Motor neuron (in vitro differentiated cells): ENCODE data around the gene CAMK2D. TPM values are rescaled to one million over a fixed set of nuclear protein-coding genes. Genes with fewer than 3 reads are reported as not detected.

Experiments
- ATAC-seq, 8 experiments: fragments of 200-7000 bp; cut with Tn5 transposase; replicated peaks in 6 of 8; 2 replicates each; pipeline ENCODE4 v1.8.0; 2021; ENCODE audit warnings: mild to moderate bottlenecking in 8 of 8, moderate library complexity in 8 of 8
- H3K27ac ChIP-seq, 2 donors: fragments of 250-450 bp; sonication (Bioruptor Pico); 2 replicates each; pipeline ENCODE4 v1.9.0; 2021; ENCODE audit warnings: antibody characterized with exemption in 2 of 2, mild to moderate bottlenecking in 2 of 2, moderate library complexity in 1 of 2
- H3K4me1 ChIP-seq, 2 donors: fragments of 250-450 bp; sonication (Bioruptor Pico); replicated peaks in 1 of 2; 2 replicates each; pipeline ENCODE4 v1.6.1; 2021; ENCODE audit warnings: antibody characterized with exemption in 2 of 2, mild to moderate bottlenecking in 2 of 2, moderate library complexity in 1 of 2
- H3K4me3 ChIP-seq, 5 donors: fragments of 250-450 bp; sonication (Bioruptor Pico); 2 replicates each; pipeline ENCODE4 v1.9.0; 2021; ENCODE audit warnings: antibody characterized with exemption in 5 of 5, mild to moderate bottlenecking in 5 of 5, moderate library complexity in 4 of 5
- WGBS, 10 experiments: fragments of 450-650 bp; shearing (Covaris generic); methylation state at CpG; one replicate each; pipeline ENCODE4 v1.0.0; 2022; 5-methylcytosine and 5-hydroxymethylcytosine counted together
- in situ Hi-C, 9 experiments: fragments of 400-800 bp; cut with MboI; loops; one replicate each; pipeline ENCODE4 v1.15.0; 2021; ENCODE audit warnings: low sequenced_read_pairs in 9 of 9, low pct_unique_long_range_greater_than_20kb in 2 of 9; ENCODE audit not compliant: unreplicated experiment in 9 of 9
- total RNA-seq, 8 experiments: library from RNA; unstranded; fragments of 300-600 nt; gene quantifications; 2 replicates each; pipeline versions ENCODE4 v1.2.3 to v1.2.4, GENCODE V29; 2022

CAMK2D gene
- total RNA-seq, 8 experiments from 2014 or later: 14.5 to 77.2 (median 33.5) TPM

GRCh38 chr4:113637363-113637762 lies 124.2 kb downstream of the CAMK2D start:
- H3K4me3 ChIP-seq: no peak overlapping the region
- WGBS, 10 experiments: 0 to 100% (median 50%) methylated on average over 1 of the region's 1 CpG; no CpG with 5 or more reads in 4 of the 10 experiments
- peaks cover 0 to 16% of the 10 kb centered on the region in 2 donors for H3K4me1 ChIP-seq
- in situ Hi-C loops: no loop called here
- no peak for ATAC-seq
- no peak overlapping the region for H3K27ac ChIP-seq

GRCh38 chr4:113636877-113637276 lies 124.7 kb downstream of the CAMK2D start:
- peaks cover 0 to 16% of the 10 kb centered on the region in 2 donors for H3K4me1 ChIP-seq
- ATAC-seq: peak in 3 of 8 experiments; percentile 22 to 59 (median 29)
- no peak overlapping the region for H3K27ac ChIP-seq

GRCh38 chr4:113636438-113636818 lies 125.1 kb downstream of the CAMK2D start:
- Histone ChIP-seq H3K4me1 (peaks cover 0 to 16% of the 10 kb centered on the region in 2 donors), H3K27ac (no peak overlapping the region), H3K4me3 (no peak overlapping the region)
- WGBS, 10 experiments: 80 to 100% (median 100%) methylated on average over 1 to 3 of the region's 3 CpGs; no CpG with 5 or more reads in 1 of the 10 experiments
- in situ Hi-C loops: no loop called here
- no peak for ATAC-seq

More at GRCh38 chr4:113636877-113637276, 124.7 kb downstream of the CAMK2D start:
- in situ Hi-C loops: no loop called here
- no peak overlapping the region for H3K4me3 ChIP-seq

GRCh38 chr4:113635739-113636437 lies 125.7 kb downstream of the CAMK2D start:
- no peak for ATAC-seq
- Histone ChIP-seq H3K4me3 (no peak overlapping the region), H3K27ac (no peak overlapping the region), H3K4me1 (peaks cover 0 to 16% of the 10 kb centered on the region in 2 donors)
- WGBS, 10 experiments: 20 to 100% (median 94%) methylated on average over 1 to 3 of the region's 3 CpGs; no CpG with 5 or more reads in 2 of the 10 experiments
- in situ Hi-C loops: no loop called here

- 38 to 95% (median 75%) methylated on average over 2 to 3 of the region's 3 CpGs for WGBS, 10 experiments
- ATAC-seq: no peak
- H3K4me3 ChIP-seq: no peak overlapping the region
- peaks cover 0 to 16% of the 10 kb centered on the region in 2 donors for H3K4me1 ChIP-seq
- no peak overlapping the region for H3K27ac ChIP-seq
- in situ Hi-C loops: no loop called here
Measured at GRCh38 chr4:113634081-113634969, 127.2 kb downstream of the CAMK2D start.

- H3K27ac ChIP-seq: no peak overlapping the region
- in situ Hi-C loops: no loop called here
- ATAC-seq: peak in 2 of 8 experiments; percentile 16 to 53
- peaks cover 0 to 20% of the 10 kb centered on the region in 2 donors for H3K4me1 ChIP-seq
- H3K4me3 ChIP-seq: no peak overlapping the region
Measured at GRCh38 chr4:113633467-113633866, 128.1 kb downstream of the CAMK2D start.

- ATAC-seq: no peak
- H3K4me1 ChIP-seq: peaks cover 4 to 21% of the 10 kb centered on the region in 2 donors
- 57 to 100% (median 94%) methylated on average over 1 of the region's 1 CpG; no CpG with 5 or more reads in 3 of the 10 experiments for WGBS, 10 experiments
- in situ Hi-C loops: no loop called here
- H3K4me3 ChIP-seq: no peak overlapping the region
- H3K27ac ChIP-seq: no peak overlapping the region
Measured at GRCh38 chr4:113628711-113629110, 132.8 kb downstream of the CAMK2D start.

GRCh38 chr4:113627321-113627720 lies 134.2 kb downstream of the CAMK2D start:
- peak overlapping the region in 1 of 2 donors; percentile 4 for H3K27ac ChIP-seq
- peaks cover 4 to 14% of the 10 kb centered on the region in 2 donors for H3K4me1 ChIP-seq
- in situ Hi-C loops: no loop called here
- H3K4me3 ChIP-seq: no peak overlapping the region
- peak in 2 of 8 experiments; percentile 21 to 25 for ATAC-seq

GRCh38 chr4:113625902-113626301 lies 135.6 kb downstream of the CAMK2D start:
- WGBS, 10 experiments: 75 to 100% (median 100%) methylated on average over 1 to 2 of the region's 2 CpGs; no CpG with 5 or more reads in 1 of the 10 experiments
- ATAC-seq: no peak
- in situ Hi-C loops: no loop called here
- peaks cover 4 to 14% of the 10 kb centered on the region in 2 donors for H3K4me1 ChIP-seq
- H3K4me3 ChIP-seq: no peak overlapping the region
- H3K27ac ChIP-seq: no peak overlapping the region

GRCh38 chr4:113623274-113623894 lies 138.2 kb downstream of the CAMK2D start:
- in situ Hi-C loops: no loop called here
- Histone ChIP-seq H3K4me3 (no peak overlapping the region), H3K4me1 (peaks cover 4 to 9% of the 10 kb centered on the region in 2 donors), H3K27ac (no peak overlapping the region)
- ATAC-seq: peak in 1 of 8 experiments; percentile 19

GRCh38 chr4:113621633-113622032 lies 139.9 kb downstream of the CAMK2D start:
- no peak overlapping the region for H3K4me3 ChIP-seq
- in situ Hi-C loops: no loop called here
- H3K4me1 ChIP-seq: no peaks in the 10 kb centered on the region
- no peak for ATAC-seq
- 63 to 100% (median 94%) methylated on average over 1 to 2 of the region's 2 CpGs for WGBS, 10 experiments
- H3K27ac ChIP-seq: no peak overlapping the region

GRCh38 chr4:113620032-113620431 lies 141.5 kb downstream of the CAMK2D start:
- H3K4me1 ChIP-seq: no peaks in the 10 kb centered on the region
- H3K4me3 ChIP-seq: no peak overlapping the region
- 82 to 100% (median 94%) methylated on average over 1 to 2 of the region's 2 CpGs; no CpG with 5 or more reads in 1 of the 10 experiments for WGBS, 10 experiments
- no peak overlapping the region for H3K27ac ChIP-seq
- no peak for ATAC-seq
- in situ Hi-C loops: no loop called here

GRCh38 chr4:113619526-113619925 lies 142.0 kb downstream of the CAMK2D start:
- in situ Hi-C loops: no loop called here
- no peak for ATAC-seq
- WGBS, 10 experiments: 78 to 100% (median 97%) methylated on average over 1 to 4 of the region's 4 CpGs
- H3K4me3 ChIP-seq: no peak overlapping the region
- H3K27ac ChIP-seq: no peak overlapping the region
- H3K4me1 ChIP-seq: no peaks in the 10 kb centered on the region
